ENCODE data around the gene GLA. TPM values are rescaled to one million over a fixed set of nuclear protein-coding genes. Genes with fewer than 3 reads are reported as not detected.

Gene GLA
- total and polyA plus RNA-seq, 2 of the 8 experiments (the other 6 are each of a cell fraction or from before 2014, with no cell fraction given) = 33.6 to 47.3 TPM

DNA sequence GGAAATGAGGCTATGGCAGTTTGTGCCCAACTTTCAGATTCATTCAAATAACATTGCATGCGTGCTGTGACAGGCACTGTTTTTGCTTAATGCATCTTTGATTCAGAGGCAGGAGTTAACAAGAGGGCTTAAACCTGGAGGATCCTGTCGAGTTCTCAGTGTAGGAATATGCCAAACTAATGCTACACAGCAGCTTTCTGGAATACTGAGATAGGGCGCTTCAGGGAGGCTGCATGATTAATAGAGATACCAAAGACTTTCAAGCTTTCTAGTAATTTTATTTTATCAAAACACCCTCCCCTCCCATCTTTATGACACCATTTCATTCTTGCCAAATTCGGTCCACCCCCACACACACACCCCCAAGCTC, 58.5 kb downstream of the GLA start:
- POLR2A ChIA-PET (ENCODE audit: partially characterized antibody) = interaction anchor here (0.9 to 6.2 kb wide), 5 partner anchors 8 to 47 kb away, joined by 3 to 45 read pairs (median 4); partner anchors contain the start of gene RPL36A
- no peak overlapping the region for H3K4ac ChIP-seq (replicated peaks; ENCODE audit: insufficient read length, low read depth, low read length)
- no peak for TF ChIP-seq KDM4A (IDR thresholded peaks at IDR 0.05; ENCODE audit: low read depth, low read length, severe bottlenecking)
- no peak for TF ChIP-seq BCL11A (IDR thresholded peaks at IDR 0.05; ENCODE audit: low read depth in 2 of 2, low read length in 2 of 2)
- TF ChIP-seq EP300 (IDR thresholded peaks at IDR 0.05; ENCODE audit: borderline replicate concordance in 1 of 2, low read depth in 2 of 2, low read length in 2 of 2) = no peak

More for the DNA sequence above, 58.5 kb downstream of the GLA start:
- WGBS, 2 experiments (ENCODE audit: extremely low coverage in 1 of 2, insufficient coverage in 1 of 2, insufficient read length in 1 of 2, insufficient replicate concordance in 2 of 2, low coverage in 1 of 2, low lambda C conversion rate in 2 of 2, missing lambda C conversion rate in 1 of 2) = 42% methylated on average over 4 of the region's 4 CpGs; no CpG with 5 or more reads in 1 of the 2 experiments
- peak overlapping the region; percentile 63 to 73 for H3K4me2 ChIP-seq (ENCODE audit: insufficient read depth in 1 of 2, low read depth in 2 of 2, low read length in 2 of 2)
- no peak overlapping the region for H2BK120ac ChIP-seq (replicated peaks; ENCODE audit: low read depth, low read length)
- peak overlapping the region; percentile 89; the same call in 1 of the 2 replicates for H3K27ac ChIP-seq (ENCODE audit: low read depth, low read length)
- no peak for DNase-seq (ENCODE audit: low read depth in 1 of 2, low spot score in 2 of 2)
- no peak overlapping the region for H2AK5ac ChIP-seq (ENCODE audit: low read depth, low read length)
- peaks cover 3% of the 10 kb centered on the region; the same call in 1 of the 2 replicates for H3K23me2 ChIP-seq (ENCODE audit: low read depth, low read length)
- H2BK5ac ChIP-seq (ENCODE audit: low read depth, low read length) = no peak overlapping the region
- H2BK20ac ChIP-seq (ENCODE audit: low read length) = no peak overlapping the region
- H2BK12ac ChIP-seq (ENCODE audit: low read depth, low read length) = no peak overlapping the region
- H3K27me3 ChIP-seq (replicated peaks in 1 of 4; ENCODE audit: control insufficient read depth in 3 of 4, extremely low read depth in 1 of 4, insufficient read depth in 3 of 4, low read length in 3 of 4) = no peaks in the 10 kb centered on the region
- H4K91ac ChIP-seq (replicated peaks; ENCODE audit: insufficient read length, low read length) = no peak overlapping the region
- H4K5ac ChIP-seq (ENCODE audit: insufficient read length, low read depth, low read length) = peak overlapping the region; percentile 18
- H3K79me2 ChIP-seq (ENCODE audit: control insufficient read depth in 1 of 2, insufficient read depth in 2 of 2, low read length in 2 of 2) = peaks cover 9 to 33% of the 10 kb centered on the region in 2 experiments
- no peak overlapping the region for H4K8ac ChIP-seq (ENCODE audit: extremely low read depth, insufficient read depth, low read length)
- H3K18ac ChIP-seq (ENCODE audit: extremely low read depth, low read length) = peak overlapping the region; percentile 15; the same call in 1 of the 2 replicates
- no peak for FAIRE-seq
- H3K4me3 ChIP-seq (ENCODE audit: extremely low read depth in 1 of 4, insufficient read depth in 2 of 4, low read depth in 3 of 4, low read length in 4 of 4) = peak overlapping the region; percentile 57 to 88 (median 74); a peak in 7 of 8 replicates
- H2BK15ac ChIP-seq (ENCODE audit: low read length) = 0 out of 2 replicates have a peak overlapping the region, but pooled peaks have one; percentile 3
- H3K23ac ChIP-seq (ENCODE audit: insufficient read length) = no peak overlapping the region
- H3K9me3 ChIP-seq (ENCODE audit: insufficient read depth in 2 of 2, low read depth in 1 of 2, low read length in 1 of 2) = no peaks in the 10 kb centered on the region
- no peaks in the 10 kb centered on the region for H3K4me1 ChIP-seq (replicated peaks in 1 of 4; ENCODE audit: control insufficient read depth in 3 of 4, insufficient read depth in 4 of 4, low read length in 3 of 4)
- peaks cover 2 to 12% (median 4%) of the 10 kb centered on the region in 4 experiments; a peak in 4 of 8 replicates for H3K36me3 ChIP-seq (ENCODE audit: control insufficient read depth in 2 of 4, insufficient read depth in 4 of 4, low read length in 3 of 4)
- H3K14ac ChIP-seq (ENCODE audit: insufficient read length) = no peak overlapping the region
- no peaks in the 10 kb centered on the region for H4K20me1 ChIP-seq (replicated peaks in 1 of 2; ENCODE audit: control insufficient read depth in 1 of 2, insufficient read depth in 2 of 2, low read length in 2 of 2)
- peak overlapping the region in 3 of 4 experiments; percentile 44 to 86 (median 82); a peak in 5 of 7 replicates for H3K9ac ChIP-seq (replicated peaks in 1 of 4; ENCODE audit: extremely low read depth in 1 of 4, low read depth in 3 of 4, low read length in 3 of 4)
- H3K79me1 ChIP-seq (ENCODE audit: low read depth, low read length) = no peaks in the 10 kb centered on the region
- no peak overlapping the region for H2AFZ ChIP-seq (ENCODE audit: low read length)
- CTCF ChIA-PET (ENCODE audit: partially characterized antibody) = interaction anchor here (1.7 kb wide), 1 partner anchor 21 kb away, joined by 3 read pairs; no protein-coding TSS in a partner anchor
- no peak overlapping the region for H3K56ac ChIP-seq (replicated peaks; ENCODE audit: insufficient read length, low read depth, low read length)
